ENCODE measurements around the gene TMEM138.
"Not testable (repeated sequence)": the region's sequence is repeated elsewhere in the genome, so short reads cannot be mapped to it uniquely, and the experiment has no call there.

Gene TMEM138

DNA sequence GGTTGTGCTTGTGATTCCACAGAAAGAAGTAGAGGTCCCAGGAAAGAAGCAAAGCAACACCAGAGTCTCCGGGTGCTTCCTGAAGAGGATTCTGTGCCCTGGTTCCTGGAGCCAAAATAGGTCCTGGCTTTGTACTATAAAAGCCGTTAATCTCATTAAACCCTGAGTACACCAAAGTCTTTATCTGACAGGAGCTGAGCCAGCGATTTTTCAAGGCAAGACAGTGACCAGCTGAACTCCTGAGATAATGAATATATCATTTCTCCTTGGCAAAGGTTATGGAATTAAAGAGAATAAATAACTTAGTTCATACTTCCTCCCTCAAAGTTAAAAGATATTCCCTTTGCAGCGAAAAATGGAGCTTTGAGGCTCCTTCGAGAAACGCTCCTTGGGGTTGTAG, 5.2 kb downstream of the TMEM138 start:
- DNase-seq, result no peak

DNA sequence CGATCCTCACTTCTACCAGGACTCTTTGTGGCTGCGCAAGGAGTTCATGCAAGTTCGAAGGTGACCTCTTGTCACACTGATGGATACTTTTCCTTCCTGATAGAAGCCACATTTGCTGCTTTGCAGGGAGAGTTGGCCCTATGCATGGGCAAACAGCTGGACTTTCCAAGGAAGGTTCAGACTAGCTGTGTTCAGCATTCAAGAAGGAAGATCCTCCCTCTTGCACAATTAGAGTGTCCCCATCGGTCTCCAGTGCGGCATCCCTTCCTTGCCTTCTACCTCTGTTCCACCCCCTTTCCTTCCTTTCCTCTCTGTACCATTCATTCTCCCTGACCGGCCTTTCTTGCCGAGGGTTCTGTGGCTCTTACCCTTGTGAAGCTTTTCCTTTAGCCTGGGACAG, 6.5 kb downstream of the TMEM138 start:
- DNase-seq, result no peak

DNA sequence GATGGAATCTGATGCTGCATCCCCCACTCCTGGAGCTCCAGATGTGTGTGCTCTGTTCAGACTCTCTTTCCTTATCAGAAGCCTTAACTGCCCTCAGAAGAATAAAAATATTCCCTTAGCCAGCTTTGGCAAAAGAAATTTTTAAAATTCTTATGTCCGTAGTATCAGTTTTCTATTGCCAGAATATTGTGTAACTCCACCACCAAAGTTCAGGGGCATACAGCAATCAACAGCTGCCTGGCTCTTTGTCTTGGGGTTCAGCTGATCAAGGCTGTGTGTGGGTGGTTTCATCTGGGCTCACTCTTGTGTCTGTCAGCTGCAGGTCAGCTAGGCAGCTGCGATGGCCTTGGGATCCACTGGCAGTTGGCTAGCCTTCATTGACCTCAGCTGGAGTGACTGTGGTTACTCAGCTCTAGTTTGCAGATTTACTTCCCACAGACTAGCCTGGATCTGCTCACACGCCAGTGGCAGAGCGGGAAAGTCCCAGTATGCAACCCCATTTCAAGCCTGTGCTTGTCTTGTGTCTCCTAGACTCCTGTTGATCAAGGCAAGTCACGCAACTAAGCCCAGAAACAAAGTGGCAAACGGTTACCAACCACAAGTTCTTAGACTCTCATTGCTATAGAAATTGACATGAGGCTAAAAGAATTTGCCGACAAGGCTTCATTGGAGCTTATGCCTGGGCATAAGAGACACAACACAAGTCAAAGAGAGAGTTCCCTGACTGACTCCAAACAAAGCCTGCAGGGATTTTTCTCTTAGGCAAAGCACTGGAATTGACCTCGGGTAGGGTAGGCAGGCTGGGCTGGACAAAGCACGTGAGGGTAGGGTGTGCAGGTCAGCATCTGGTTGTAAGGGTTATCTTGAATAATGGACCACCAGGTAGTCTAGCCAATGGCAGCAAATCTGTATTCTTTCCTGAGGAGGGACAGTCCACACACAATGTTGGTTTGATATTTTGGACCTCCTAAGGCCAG, 7.5 kb downstream of the TMEM138 start:
- DNase-seq, result no peak

DNA sequence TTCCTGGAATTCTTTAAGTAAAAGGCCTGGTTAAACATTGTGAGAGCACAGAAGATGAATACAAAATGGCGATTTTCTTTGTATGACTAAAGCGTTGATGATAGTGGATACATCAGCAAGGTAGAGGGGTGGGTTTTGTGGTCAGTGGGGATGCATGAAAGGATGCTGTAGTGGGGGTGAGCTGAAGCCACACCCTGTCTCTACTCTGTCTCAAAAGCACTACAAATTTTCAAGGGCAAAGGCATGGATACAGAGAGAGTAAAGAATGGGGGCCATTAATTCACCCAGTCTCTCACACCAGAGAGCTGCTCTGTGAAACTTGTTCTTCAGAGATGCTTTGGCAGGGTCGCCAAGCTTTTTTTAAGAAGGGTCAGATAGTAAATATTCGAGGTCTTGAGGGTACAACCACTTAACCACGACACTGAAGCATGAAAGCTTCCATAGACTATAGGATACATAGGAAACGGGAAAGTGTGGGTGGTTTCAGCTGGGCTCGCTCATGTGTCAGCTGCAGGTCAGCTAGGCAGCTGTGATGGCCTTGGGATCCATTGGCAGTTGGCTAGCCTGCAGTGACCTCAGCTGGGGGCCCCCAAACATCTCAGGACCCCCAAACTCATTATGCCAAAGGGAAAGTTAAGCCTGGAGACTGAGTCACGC, 8.3 kb downstream of the TMEM138 start:
- DNase-seq, result no peak

DNA sequence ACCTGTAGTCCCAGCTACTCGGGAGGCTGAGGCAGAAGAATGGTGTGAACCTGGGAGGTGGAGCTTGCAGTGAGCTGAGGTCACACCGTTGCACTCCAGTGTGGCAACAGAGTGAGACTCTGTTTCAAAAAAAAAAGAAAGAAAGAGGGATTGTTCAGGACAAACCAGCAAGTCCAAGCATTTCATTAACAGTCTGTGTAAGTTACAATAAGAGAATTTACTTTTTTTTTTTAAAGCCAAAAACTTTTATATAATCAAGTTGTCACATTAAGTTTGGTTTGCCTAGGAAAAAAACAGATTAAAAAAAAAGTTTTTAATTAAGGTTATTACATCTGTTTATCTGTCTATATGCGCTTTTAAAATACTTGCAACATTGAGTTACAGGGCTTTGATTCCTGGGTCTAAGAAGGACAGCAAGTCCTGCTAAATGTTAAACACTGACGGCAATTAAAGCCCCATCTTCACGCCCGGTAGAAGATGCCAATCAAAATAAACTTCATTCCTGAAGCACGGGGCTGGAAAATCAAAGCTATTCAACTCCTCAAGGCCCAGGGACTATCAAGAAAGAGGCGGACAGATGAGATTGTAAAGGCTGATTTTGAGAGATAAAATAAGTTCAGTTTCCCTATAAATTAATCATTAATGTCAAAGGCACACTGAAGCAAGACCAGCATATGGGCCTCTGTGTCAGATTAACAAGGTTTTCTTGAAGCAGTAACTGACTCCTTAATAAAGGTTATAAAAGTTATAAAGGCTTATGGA, 10.7 kb downstream of the TMEM138 start:
- no peak for DNase-seq

DNA sequence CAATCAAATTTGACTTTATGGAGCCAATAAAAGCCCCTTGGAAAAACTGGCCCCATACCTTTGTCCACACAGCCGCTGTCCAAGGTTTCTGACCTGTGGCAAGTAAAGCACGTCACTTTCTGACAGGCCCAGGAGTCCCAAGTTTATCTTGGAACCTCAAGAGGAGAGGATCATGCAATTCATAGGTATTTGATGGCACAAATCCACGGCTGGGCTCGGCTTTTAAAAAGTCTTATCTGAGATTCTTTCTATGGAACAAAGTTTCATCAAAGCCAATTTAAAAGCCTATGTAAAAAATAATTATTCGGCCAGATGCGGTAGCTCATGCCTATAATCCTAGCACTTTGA, 13.6 kb downstream of the TMEM138 start:
- no peak for DNase-seq

DNA sequence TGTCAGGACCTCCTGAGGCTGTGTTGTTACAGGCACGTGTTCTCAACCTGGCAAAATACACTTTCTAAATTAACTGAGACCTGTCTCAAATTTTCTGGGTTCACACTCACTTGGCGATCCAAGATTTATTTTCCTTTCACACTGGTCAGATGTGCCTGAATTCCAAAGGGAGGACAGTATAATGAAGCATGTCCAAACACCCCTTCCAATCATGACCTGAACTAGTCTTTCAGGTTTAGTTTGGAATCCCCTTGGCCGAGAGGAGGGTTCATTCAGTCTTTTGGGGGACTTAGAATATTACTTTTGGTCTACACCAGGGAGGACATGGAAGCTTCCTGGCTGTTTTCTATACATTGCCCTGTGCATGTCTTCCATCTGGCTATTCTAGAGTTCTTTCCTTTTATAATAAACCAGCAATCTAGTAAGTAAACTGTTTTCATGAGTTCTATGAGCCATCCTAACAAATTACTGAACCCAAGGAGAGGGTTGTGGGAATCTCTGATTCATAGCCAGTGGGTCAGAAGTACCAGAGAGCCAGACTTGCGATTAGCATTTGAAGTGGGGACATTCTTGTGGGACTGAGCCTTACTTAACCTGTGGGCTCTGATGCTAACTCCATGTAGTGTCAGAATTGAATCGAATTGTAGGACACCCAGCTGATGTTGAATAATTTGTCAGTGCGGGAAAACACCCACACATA, 15.4 kb downstream of the TMEM138 start:
- DNase-seq, result no peak

DNA sequence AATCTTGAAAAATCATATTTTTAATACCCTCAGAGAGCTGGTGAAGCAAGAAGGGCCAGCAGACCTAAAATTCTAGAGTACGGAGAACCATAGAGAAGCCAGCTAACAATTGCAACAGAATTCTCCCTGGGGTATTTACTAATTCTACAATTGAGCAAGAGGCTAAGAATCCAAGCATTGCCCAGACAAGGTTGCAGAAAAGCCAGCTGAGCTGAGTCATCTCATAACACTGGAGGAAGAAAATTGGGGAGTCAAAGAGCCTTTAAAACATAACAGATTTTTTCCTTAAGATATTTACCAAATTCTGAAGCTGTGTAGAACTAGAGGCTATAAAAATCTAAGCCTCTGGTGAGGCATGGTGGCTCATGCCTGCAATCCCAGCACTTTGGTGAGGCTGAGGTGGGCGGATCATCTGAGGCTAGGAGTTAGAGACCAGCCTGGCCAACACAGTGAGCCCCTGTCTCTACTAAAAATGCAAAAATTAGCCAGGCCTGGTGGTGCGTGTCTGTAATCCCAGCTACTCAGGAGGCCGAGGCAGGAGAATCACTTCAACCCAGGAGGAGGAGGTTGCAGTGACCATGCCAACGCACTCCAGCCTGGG, 16.6 kb downstream of the TMEM138 start:
- DNase-seq, result peak; percentile 86 to 93

DNA sequence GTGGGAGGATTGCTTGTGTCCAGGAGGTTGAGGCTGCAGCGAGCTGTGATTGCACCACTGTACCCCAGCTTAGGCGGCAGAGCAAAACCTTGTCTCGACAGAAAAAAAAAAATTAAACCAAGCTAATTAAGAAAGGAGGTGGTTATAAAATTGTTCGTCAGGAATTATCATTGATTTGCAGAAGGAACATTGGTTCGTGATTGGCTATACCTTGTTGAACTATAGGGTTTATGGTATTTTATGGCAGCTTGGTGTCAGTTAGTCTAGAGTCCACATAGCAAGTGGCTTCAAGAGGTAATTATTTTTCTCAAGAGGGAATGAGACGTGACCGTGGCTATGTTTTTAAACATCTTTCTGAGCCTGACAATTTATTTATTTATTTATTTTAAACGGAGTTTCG, 18.7 kb downstream of the TMEM138 start:
- no peak for DNase-seq

DNA sequence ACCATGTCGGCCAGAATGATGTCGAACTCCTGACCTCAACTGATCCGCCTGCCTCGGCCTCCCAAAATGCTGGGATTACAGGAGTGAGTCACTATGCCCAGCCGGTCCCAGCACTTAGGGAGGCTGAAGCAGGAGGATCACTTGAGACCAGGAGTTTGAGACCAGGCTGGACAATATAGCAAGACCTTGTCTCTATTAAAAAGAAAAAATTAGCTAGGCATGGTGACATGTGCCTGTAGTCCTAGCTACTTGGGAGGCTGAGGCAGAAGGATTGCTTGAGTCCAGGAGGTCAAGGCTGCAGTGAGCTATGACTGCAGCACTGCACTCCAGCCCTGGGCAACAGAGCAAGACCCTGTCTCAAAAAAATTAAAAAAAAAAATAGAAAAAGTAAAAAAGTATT, 21.7 kb downstream of the TMEM138 start:
- DNase-seq, result not testable (repeated sequence)

DNA sequence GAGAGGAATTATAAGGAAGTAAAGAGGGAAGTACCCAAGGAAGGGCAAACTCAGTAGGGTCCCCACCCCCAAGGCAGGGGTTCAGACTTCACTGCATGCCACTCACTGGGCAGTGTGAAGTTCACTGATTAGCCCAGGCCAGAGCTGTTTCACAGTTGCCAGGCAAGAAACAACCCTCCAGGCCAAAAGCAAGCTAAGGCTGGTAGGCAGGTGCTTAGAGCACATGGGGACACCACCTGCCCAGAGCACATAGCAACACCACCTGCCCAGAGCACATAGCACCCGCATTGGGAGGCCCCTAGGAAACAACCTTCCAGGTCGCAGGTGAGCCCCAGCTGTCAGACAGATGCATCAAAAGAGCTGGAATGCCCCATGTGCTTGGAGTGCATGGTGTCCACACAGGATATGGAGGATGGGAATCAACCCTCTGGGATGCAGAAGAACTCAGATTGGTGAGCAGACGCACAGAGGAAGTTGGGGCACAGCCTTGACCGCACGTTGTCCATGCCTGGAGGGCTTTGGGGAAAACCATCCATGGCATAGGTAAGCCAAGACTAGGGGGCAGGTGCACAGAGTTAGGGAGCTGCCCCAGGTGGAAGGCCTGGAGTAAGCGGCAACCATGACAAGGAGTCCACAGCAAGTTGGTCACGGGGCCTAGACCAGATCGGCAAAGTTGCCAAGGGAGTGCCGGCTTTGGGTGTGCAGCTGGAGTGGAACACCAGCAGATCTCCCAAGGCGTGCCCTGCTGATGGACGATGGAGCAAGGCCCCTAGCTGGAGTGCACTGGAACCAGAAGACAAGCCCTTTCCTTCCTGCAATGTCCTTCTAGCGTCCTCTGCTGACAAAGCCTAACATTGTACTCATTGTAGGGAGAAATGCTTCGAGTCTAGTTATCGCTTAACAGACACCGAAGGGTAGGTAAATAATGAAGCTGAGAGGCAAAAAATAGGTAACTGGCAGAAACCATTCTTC, 22.4 kb downstream of the TMEM138 start:
- peak; percentile 22 to 29 for DNase-seq

DNA sequence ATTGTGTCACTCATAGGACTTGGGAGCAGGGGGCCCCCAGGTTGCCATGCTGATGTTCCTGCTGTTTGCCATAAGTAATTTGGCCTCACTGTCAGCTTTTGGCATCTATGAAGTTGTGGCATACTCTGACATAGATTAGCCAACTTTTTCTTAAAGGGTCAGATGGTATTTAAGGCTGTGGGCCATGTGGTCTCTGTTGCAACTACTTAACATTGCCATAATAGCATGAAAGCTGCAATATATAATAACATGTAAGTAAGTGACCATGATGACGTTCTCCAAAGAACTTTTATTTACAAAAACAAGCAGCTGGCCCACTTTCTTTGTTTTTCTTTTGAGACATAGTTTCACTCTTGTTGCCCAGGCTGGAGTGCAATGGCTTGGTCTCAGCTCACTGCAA, 28.0 kb downstream of the TMEM138 start:
- peak in 1 of 2 experiments; percentile 6 for DNase-seq

DNA sequence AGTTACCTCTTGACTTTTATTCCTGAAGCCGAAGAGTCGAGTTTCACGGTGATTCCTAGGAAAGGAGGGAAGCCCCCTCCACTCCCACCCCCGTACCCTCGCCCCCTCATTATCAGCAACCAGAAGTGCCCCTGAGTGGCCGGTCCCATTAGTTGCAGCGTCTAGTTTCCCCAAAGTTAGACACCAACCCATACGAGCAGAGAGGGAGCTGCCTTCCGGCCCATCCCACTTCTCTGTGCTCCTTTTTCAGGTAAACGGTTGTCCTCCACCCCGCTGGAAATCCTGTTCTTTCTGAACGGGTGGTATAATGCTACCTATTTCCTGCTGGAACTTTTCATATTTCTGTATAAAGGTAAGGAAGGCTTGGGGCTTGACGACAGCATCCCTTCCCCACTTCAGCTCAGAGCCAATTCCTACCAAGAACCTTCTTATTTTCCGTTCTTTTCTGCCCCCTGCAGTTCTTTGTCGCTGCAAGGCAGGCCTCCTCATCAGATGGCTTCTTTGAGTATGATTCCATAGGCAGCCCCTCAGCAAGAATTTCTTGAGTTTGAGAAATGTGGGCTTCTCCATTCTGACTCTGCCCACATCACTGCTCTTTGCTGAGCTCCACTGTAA, 30.9 kb downstream of the TMEM138 start:
- DNase-seq, result peak in 1 of 2 experiments; percentile 14

DNA sequence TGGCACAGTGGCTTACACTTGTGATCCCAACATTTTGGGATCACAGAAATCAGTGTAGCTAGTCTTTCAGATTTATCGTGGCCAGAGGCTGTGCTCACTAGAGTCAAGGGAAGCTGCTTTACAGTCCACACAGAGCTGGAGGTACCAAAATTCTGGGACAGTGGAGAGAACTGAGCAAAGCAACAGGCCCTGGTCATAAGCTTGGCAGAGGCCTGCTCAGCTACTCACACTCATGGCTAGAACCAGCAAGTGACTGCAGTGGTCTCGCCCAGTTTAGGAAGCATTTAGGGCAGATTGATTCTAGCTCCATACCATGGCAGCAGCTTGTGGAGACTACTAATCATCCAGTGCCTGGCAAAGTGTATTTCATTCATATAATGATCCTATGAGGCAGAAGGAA, 39.0 kb downstream of the TMEM138 start:
- DNase-seq, result no peak

DNA sequence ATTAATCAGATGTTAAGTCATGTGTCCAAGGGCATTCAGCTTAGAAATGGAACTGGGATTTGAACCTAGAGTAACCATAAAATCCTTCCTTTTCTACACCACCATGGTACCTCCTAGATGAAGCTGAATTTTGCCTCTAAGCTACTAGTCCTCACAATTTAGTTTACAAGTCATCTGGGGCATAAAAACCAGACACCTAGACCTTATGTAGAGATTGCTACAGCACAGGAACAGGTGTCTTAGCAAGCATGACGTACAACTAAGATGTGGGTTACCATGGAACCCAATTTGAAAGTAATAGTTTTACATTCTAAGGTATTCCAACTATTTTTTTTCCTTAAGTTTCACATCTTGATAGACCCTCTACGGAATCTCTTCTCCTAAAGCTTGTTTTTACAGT, 39.4 kb downstream of the TMEM138 start:
- no peak for DNase-seq

DNA sequence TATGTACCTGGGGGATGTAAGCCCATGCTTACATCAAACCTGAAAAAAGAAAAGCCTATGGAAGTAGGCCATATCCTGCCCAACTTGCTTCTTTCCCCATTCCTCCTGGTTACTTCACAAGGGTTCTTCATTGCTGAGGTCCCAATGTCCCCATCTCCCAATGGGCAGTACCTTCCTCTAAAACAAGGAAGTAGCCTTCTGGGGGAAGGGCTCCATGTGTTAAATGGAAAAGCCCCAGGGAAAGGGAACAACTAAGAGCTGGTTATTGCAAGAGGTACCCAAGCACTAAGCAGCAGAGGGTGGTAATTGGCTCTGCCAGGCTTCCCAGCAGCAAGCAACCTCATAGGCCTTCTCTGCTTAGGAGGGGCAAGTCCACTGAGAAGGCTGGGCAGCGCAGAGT, 41.5 kb downstream of the TMEM138 start:
- no peak for DNase-seq

DNA sequence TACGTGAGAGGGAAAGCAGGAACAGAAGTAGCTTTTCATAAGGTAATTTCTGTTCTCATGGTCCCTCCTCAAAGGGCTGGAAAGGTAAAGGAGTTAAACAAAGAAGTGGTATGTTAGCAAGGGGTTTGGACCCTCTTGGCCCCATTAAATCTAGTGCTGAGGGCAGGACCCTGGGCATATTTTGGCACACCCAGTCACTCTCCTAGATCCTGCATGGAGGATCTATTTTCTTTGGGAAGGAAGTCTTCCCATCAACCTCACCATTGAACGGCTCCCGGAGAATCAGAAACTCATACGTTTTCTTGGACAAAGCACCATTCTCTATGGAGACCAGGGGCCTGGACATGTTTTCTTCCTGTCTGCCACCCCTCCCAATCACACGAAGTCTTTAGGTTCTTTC, 41.9 kb downstream of the TMEM138 start:
- no peak for DNase-seq

DNA sequence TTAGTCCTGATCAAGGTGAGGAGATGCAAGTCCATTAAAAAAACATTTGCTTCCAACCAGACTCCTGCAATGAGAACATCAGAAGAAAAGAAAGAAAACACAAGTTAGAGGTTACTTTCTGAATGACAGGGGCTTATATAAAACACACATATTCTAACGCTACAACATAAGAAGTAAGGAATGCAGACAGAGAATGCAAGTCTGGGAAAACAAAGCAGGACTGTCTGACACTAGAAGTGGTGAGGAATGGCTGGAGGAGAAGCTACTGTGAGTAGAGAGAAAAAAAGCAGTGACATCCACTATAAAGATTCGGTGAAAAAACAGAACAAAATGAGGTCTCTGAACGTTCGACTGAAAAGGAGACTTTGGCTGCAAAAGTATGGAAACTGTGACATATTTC, 42.5 kb downstream of the TMEM138 start:
- DNase-seq, result no peak

DNA sequence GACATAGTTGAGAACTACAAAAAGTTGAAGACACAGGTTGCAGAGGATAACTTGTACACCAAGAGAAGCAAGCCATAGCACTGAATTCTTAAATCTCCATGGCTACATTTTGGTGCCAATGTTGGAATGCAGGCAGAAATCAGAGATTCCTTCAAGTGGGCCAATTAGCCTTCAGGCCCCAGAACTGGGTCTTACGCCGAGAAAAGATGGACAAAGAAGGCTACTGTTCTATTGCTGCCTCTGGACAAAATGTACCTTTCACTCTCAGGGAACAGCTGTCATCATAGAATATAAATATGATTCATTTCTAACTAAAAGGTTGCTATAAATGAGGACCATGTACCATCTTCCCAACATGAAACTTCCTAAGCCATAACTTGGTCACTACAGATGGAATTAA, 43.9 kb downstream of the TMEM138 start:
- DNase-seq, result no peak

DNA sequence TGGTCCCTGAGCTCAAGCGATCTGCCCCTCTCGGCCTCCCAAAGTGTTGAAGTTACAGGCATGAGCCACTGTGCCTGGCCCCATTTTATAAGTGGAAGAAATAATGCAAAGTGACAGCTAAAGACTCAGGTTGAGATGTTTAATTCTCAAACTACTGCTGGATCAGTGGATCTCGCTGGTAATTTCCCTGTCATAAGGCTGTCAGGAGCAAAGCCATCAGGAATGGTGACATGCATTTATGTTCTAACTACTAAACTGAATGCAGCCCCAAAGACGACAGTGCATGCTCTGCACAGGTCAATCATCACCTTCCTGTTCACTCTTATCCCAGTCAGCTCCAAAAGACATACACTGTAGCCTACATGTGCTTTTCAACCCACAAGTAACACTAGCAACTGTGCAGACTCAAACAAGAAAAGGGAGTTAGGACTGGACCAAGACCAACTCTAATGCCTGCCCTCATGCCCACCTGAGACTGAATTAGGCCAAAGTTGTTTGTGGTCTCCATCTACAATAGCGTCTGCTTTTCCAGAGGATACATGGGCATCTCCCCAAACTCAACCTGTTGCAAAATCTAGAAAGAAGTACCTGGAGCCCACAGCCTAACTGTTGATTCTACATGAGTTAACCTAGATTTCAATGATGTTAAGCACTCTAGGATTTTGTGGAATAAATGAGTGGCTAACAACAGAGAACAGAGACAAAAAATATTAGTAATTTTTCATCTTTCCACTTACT, 45.0 kb downstream of the TMEM138 start:
- DNase-seq, result no peak

All from AML-193 (cell line).